Stimulated activated CD8-positive, alpha-beta memory T cell treated with anti-CD3 and anti-CD28 coated beads, Interleukin-12 subunit alpha, Interleukin-12 subunit beta, amount 100 ng/mL, for 24 hours (primary cell): Measurements from ENCODE around the gene NEK7.

Experiments
- DNase-seq: peaks from one replicate; pipeline ENCODE4 v3.0.0-alpha.2; 2020; ENCODE audit errors: extremely low read depth

The NEK7 gene

DNA sequence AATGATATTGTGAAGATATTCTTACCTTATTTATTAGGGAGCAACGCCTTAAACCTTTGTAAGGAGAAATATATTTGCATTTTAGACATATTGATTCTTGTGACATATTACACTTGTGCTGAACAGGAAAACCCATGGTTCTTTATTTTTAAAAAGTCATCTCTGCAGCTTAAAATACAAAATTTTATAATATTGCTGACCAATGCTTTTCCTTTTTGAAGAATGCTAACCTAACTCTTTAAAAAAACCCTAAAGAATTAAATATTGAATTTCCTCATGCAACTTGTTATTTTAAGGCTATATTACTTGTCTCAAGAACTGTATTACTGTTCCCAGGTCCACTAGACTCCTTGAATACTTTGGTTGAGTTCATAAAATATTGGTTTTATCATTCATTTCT lies 99.0 kb downstream of the NEK7 start:
- no peak for DNase-seq

GRCh38 chr1:198258491-198258890 lies 101.7 kb downstream of the NEK7 start:
- no peak for DNase-seq

DNA sequence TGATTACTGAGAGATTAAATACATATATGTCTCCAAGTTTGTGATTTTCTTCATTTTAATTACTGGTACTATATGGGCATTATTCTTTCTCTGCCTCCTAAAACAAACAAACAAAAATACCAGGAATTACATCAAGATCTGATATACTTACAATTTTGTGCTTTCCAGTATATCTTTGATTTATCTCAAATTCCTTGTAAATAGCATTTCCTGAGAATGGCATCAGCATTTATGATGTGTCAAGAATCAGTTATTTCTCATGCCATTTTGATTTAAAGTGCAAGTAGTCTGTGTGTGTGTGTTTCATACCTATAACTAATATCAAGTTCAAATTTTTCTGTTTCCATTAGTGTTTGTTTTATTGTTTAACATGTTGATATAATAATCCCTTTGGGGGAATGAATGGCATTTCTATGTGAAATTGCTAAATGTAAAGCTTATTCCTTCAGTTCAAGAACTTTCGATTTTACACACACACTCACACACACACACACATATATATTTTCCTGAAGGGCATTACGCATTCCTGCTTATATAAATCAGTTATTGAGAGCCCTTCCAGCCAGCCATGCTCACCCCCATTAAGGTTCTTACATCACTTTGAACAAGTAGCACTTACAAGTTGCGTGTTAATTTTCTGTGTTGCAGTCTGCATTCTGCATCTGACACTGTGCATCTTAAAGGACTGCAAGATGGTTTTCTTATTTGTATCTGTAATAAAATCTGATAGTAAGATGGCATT lies 102.7 kb downstream of the NEK7 start:
- DNase-seq: no peak

GRCh38 chr1:198261886-198262285 lies 105.1 kb downstream of the NEK7 start:
- DNase-seq: no peak

DNA sequence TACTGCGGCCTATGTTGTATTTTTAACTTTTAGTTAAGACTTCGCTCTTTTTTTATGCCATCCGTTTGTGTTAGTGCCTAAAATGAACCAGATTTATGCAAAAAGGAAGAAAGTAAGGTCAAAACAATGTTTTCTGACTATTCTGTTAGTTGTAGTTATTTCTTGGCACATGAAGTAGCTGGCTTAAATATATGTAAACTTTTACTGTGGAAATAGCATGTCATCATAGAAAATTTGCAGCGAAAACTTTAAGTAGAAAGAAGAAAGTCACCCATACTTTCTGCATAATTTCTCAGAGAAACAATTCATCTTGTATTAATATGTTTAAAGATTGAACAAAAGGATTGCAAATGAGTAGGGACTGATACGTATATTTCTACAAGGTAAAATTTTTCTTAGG lies 106.4 kb downstream of the NEK7 start:
- DNase-seq: no peak

DNA sequence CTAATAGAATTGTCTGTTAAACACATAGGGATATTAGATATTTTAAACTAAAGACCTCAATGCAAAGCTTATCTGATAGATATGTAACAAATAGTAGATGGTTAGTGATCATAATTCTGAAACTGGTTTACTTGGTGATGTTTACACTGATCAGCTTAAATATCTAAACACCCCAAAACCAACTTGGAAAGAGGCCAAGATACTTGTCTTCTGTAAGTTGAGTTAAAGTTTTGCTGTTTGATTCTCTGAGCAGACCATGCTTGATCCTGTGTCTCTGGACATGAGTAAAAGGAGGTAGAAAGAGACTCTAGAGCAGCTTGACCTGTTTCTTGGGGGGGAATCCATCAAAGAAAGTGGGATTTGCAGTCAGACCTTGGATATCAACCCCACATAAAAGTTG lies 107.5 kb downstream of the NEK7 start:
- DNase-seq: no peak

GRCh38 chr1:198265073-198265661 lies 108.4 kb downstream of the NEK7 start:
- no peak for DNase-seq

- DNase-seq: no peak
Measured at GRCh38 chr1:198267056-198267455, 110.3 kb downstream of the NEK7 start.

GRCh38 chr1:198267921-198268320 lies 111.1 kb downstream of the NEK7 start:
- DNase-seq: no peak

GRCh38 chr1:198268784-198269645 lies 112.2 kb downstream of the NEK7 start:
- no peak for DNase-seq

- no peak for DNase-seq
Measured at GRCh38 chr1:198269646-198269940, 112.8 kb downstream of the NEK7 start.

GRCh38 chr1:198270273-198270828 lies 113.6 kb downstream of the NEK7 start:
- DNase-seq: no peak

DNA sequence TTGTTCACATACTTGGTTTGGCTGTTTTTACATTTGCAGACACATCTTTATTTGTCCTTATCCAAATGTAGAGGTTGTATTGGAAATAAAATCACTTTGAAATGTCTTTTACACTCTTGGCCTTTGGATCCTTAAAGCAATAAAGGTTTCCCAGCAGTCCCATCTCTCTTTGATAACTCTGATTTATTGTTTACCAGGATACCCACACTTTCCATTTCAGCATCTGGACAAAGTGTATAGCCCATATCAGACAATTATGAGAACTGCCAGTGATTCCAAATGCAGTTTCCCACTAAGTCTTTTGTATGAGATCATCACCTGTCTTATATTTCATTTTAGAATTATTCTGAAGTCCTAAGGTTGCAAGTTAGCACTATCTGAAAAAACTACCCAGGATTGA lies 114.7 kb downstream of the NEK7 start:
- DNase-seq: no peak

GRCh38 chr1:198272492-198272891 lies 115.7 kb downstream of the NEK7 start:
- DNase-seq: no peak

- DNase-seq: no peak
Measured at GRCh38 chr1:198273748-198274295, 117.0 kb downstream of the NEK7 start.

DNA sequence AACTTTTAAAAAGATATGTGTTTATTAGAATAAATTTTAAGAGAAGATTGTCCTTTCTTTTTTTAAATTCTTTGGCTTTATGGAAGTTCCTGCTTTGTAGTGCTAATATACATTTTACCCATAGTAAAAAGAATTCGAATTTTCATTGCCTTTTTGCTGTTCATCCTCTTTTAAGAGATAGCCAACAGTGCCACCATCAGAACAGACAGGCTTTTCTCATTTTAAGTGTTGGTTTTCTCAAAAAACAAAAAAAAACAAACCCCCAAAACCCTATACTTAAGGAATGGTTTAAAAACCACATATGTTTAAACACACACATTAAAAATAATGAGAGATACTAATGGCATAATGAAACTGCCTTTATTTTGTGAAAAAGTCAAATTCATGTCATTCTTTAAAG lies 118.8 kb downstream of the NEK7 start:
- no peak for DNase-seq

DNA sequence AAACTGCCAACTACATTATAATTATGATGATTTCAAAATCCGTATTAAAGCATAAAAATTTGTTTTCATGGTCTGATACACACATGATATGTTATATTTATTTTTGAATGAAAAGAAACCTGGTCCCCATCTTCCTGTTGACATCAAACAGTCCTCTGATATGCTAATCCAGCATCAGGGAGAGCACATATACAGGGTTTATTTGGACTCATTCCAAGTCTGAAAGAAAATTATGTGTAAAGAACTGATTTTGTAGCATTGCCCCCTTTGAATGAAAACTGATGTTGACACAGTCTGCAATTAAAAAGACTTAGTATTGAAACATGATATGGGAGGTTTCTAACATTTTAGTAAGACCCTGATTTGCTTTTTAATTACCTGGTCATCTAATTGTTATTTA lies 119.4 kb downstream of the NEK7 start:
- no peak for DNase-seq

GRCh38 chr1:198278943-198279342 lies 122.1 kb downstream of the NEK7 start:
- no peak for DNase-seq

GRCh38 chr1:198280080-198280479 lies 123.3 kb downstream of the NEK7 start:
- no peak for DNase-seq

DNA sequence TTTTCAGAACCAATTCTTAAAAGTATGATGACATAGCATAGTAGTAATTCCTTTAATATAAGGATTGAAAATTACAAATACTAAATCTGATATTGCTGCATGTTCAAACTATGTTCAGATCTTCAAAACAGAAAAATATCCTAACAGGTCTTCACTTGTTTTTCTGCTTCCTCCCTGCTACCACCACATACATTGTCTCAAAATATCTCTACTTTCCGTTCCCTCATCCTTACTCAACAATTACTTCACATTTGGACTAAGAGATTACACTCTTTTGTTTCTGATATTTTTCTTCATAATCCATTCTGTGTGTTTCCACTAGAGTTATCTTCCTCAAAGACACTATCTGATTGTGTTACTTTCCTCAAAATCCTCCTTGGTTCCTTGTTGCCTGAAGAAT lies 125.1 kb downstream of the NEK7 start:
- no peak for DNase-seq

GRCh38 chr1:198283222-198283621 lies 126.4 kb downstream of the NEK7 start:
- no peak for DNase-seq

GRCh38 chr1:198287916-198288315 lies 131.1 kb downstream of the NEK7 start:
- DNase-seq: no peak
